GM21825 (cell line): ENCODE results near the gene PKP4.
"Not testable (repeated sequence)": the region's sequence is repeated elsewhere in the genome, so short reads cannot be mapped to it uniquely, and the experiment has no call there.

Source experiments
- ATAC-seq: cut with Tn5 transposase; IDR thresholded peaks from one replicate; pipeline ENCODE4 v1.9.1; 2021; ENCODE audit warnings: mild to moderate bottlenecking, moderate library complexity; ENCODE audit not compliant: unreplicated experiment

PKP4 gene

GRCh38 chr2:158464426-158465281 lies 7.9 kb downstream of the PKP4 start:
- ATAC-seq, result peak; percentile 68

GRCh38 chr2:158467248-158467647 lies 10.5 kb downstream of the PKP4 start:
- ATAC-seq, result no peak

GRCh38 chr2:158472829-158473228 lies 16.1 kb downstream of the PKP4 start:
- ATAC-seq, result not testable (repeated sequence)

GRCh38 chr2:158473300-158473699 lies 16.5 kb downstream of the PKP4 start:
- not testable (repeated sequence) for ATAC-seq

GRCh38 chr2:158473719-158474392 lies 17.1 kb downstream of the PKP4 start:
- ATAC-seq, result no peak

- not testable (repeated sequence) for ATAC-seq
Observed at GRCh38 chr2:158474526-158475011, 17.8 kb downstream of the PKP4 start.

- ATAC-seq, result no peak
Observed at GRCh38 chr2:158477202-158477601, 20.4 kb downstream of the PKP4 start.

- ATAC-seq, result no peak
Observed at GRCh38 chr2:158478237-158478636, 21.5 kb downstream of the PKP4 start.

- ATAC-seq, result no peak
Observed at GRCh38 chr2:158478816-158479215, 22.1 kb downstream of the PKP4 start.

GRCh38 chr2:158481116-158481515 lies 24.4 kb downstream of the PKP4 start:
- ATAC-seq, result no peak

GRCh38 chr2:158482594-158482993 lies 25.8 kb downstream of the PKP4 start:
- no peak for ATAC-seq

GRCh38 chr2:158484892-158485556 lies 28.3 kb downstream of the PKP4 start:
- ATAC-seq, result no peak

GRCh38 chr2:158486150-158486969 lies 29.6 kb downstream of the PKP4 start:
- no peak for ATAC-seq

GRCh38 chr2:158486970-158487325 lies 30.2 kb downstream of the PKP4 start:
- ATAC-seq, result no peak

GRCh38 chr2:158487419-158487818 lies 30.7 kb downstream of the PKP4 start:
- ATAC-seq, result no peak

- no peak for ATAC-seq
Observed at GRCh38 chr2:158488442-158489216, 31.9 kb downstream of the PKP4 start.

GRCh38 chr2:158489366-158490112 lies 32.8 kb downstream of the PKP4 start:
- no peak for ATAC-seq

- no peak for ATAC-seq
Observed at GRCh38 chr2:158491072-158491471, 34.3 kb downstream of the PKP4 start.

GRCh38 chr2:158493458-158493857 lies 36.7 kb downstream of the PKP4 start:
- no peak for ATAC-seq
